Occipital lobe (tissue), 1 donor: ENCODE data around the gene TRAPPC14. TPM values are rescaled to one million over a fixed set of nuclear protein-coding genes. Genes with fewer than 3 reads are reported as not detected.

Experiments
- total RNA-seq: library from RNA; depleted of rRNA; stranded (reverse); fragments of >200 nt; gene quantifications from one replicate; pipeline ENCODE4 v1.2.3, GENCODE V29; 2014

TRAPPC14 gene
- total RNA-seq, 1 donor from 2014 or later = 8.0 TPM

Other genes starting within 250 kb of the TRAPPC14 start
- gene TRIM4, start 239.2 kb downstream of the TRAPPC14 start, total RNA-seq = 9.0 TPM
- 0.47 TPM for gene GJC3, start 229.1 kb downstream of the TRAPPC14 start, total RNA-seq
- not detected for gene AZGP1, start 182.7 kb downstream of the TRAPPC14 start, total RNA-seq
- 83.3 TPM for gene ZKSCAN1, start 143.1 kb downstream of the TRAPPC14 start, total RNA-seq
- 14.7 TPM for gene ZSCAN21, start 108.9 kb downstream of the TRAPPC14 start, total RNA-seq
- gene ZNF3, start 77.0 kb downstream of the TRAPPC14 start, total RNA-seq = 45.2 TPM
- gene COPS6, start 69.8 kb downstream of the TRAPPC14 start, total RNA-seq = 25.9 TPM
- gene MCM7, start 57.3 kb downstream of the TRAPPC14 start, total RNA-seq = 44.8 TPM
- gene AP4M1, start 57.1 kb downstream of the TRAPPC14 start, total RNA-seq = 27.1 TPM
- 17.8 TPM for gene TAF6, start 39.4 kb downstream of the TRAPPC14 start, total RNA-seq
- gene CNPY4, start 39.1 kb downstream of the TRAPPC14 start, total RNA-seq = 19.2 TPM
- 6.4 TPM for gene MBLAC1, start 31.8 kb downstream of the TRAPPC14 start, total RNA-seq
- 22.6 TPM for gene LAMTOR4, start 9.8 kb downstream of the TRAPPC14 start, total RNA-seq
- 2.3 TPM for gene GAL3ST4, start 9.9 kb upstream of the TRAPPC14 start, total RNA-seq
- 71.9 TPM for gene GPC2, start 18.7 kb upstream of the TRAPPC14 start, total RNA-seq
- 0.78 TPM for gene STAG3, start 19.2 kb upstream of the TRAPPC14 start, total RNA-seq
- gene PVRIG, start 61.2 kb upstream of the TRAPPC14 start, total RNA-seq = not detected
- not detected for gene SPDYE3, start 149.0 kb upstream of the TRAPPC14 start, total RNA-seq
- 9.5 TPM for gene PILRB, start 199.4 kb upstream of the TRAPPC14 start, total RNA-seq
- 1.1 TPM for gene PILRA, start 214.8 kb upstream of the TRAPPC14 start, total RNA-seq